MM.1S (cell line): ENCODE measurements around the gene LRRTM2.

ENCODE experiments used
- DNase-seq: peaks from one replicate; pipeline ENCODE4 v3.0.0-alpha.2; 2015
- H2AFZ ChIP-seq: fragments of 300-600 bp; sonication (generic); 2 replicates; pipeline ENCODE4 v1.6.0; 2016; ENCODE audit warnings: antibody characterized with exemption, low read length
- H3F3A ChIP-seq: fragments of 300-600 bp; sonication (generic); 2 replicates; pipeline ENCODE4 v1.6.1; 2016; ENCODE audit warnings: mild to moderate bottlenecking, antibody characterized with exemption, low read length, moderate library complexity, mixed read lengths; ENCODE audit not compliant: insufficient read depth
- H3K27ac ChIP-seq: fragments of 300-600 bp; sonication (generic); 2 replicates; pipeline ENCODE4 v1.5.1; 2016; ENCODE audit warnings: mild to moderate bottlenecking, low read length
- H3K27me3 ChIP-seq: fragments of 300-600 bp; sonication (generic); replicated peaks from 2 replicates; pipeline ENCODE4 v1.6.0; 2016; ENCODE audit warnings: low read length; ENCODE audit not compliant: insufficient read depth
- H3K36me3 ChIP-seq: fragments of 300-600 bp; sonication (generic); replicated peaks from 2 replicates; pipeline ENCODE4 v1.6.1; 2016; ENCODE audit warnings: mild to moderate bottlenecking, low read length, mixed read lengths; ENCODE audit not compliant: insufficient read depth
- H3K4me1 ChIP-seq: fragments of 300-600 bp; sonication (generic); 2 replicates; pipeline ENCODE4 v1.6.1; 2016; ENCODE audit warnings: low read length, mixed read lengths
- H3K4me2 ChIP-seq: fragments of 300-600 bp; sonication (generic); 2 replicates; pipeline ENCODE4 v1.6.0; 2016; ENCODE audit warnings: low read depth, low read length
- H3K4me3 ChIP-seq: fragments of 300-600 bp; sonication (generic); 2 replicates; pipeline ENCODE4 v1.5.1; 2016; ENCODE audit warnings: low read length, mixed read lengths
- H3K79me2 ChIP-seq: fragments of 300-600 bp; sonication (generic); 2 replicates; pipeline ENCODE4 v1.6.1; 2016; ENCODE audit warnings: mixed run types, low read length, mixed read lengths
- H3K9ac ChIP-seq: fragments of 300-600 bp; sonication (generic); 2 replicates; pipeline ENCODE4 v1.6.1; 2016; ENCODE audit warnings: low read length, mixed read lengths
- H3K9me2 ChIP-seq: fragments of 300-600 bp; sonication (generic); replicated peaks from 2 replicates; pipeline ENCODE4 v1.6.1; 2016; ENCODE audit warnings: mild to moderate bottlenecking, low read length, mixed read lengths; ENCODE audit not compliant: insufficient read depth
- H3K9me3 ChIP-seq: fragments of 300-600 bp; sonication (generic); replicated peaks from 2 replicates; pipeline ENCODE4 v1.6.1; 2016; ENCODE audit warnings: mild to moderate bottlenecking, low read length, mixed read lengths; ENCODE audit not compliant: insufficient read depth
- H4K20me1 ChIP-seq: fragments of 300-600 bp; sonication (generic); 2 replicates; pipeline ENCODE4 v1.6.1; 2016; ENCODE audit warnings: mild to moderate bottlenecking, low read length, moderate library complexity, mixed read lengths; ENCODE audit not compliant: insufficient read depth
- CTCF ChIP-seq: fragments of 300-600 bp; sonication (generic); IDR thresholded peaks from 2 replicates; pipeline ENCODE4 v1.5.1; 2016; ENCODE audit warnings: antibody characterized with exemption, low read length, mixed read lengths
- EZH2 ChIP-seq: fragments of 300-600 bp; sonication (generic); optimal IDR thresholded peaks from 2 replicates; pipeline ENCODE3; 2017; ENCODE audit warnings: low read depth, mild to moderate bottlenecking, antibody characterized with exemption, low read length, mixed read lengths
- EZH2phosphoT487 ChIP-seq: fragments of 300-600 bp; sonication (generic); IDR thresholded peaks from 2 replicates; pipeline ENCODE4 v1.6.1; 2018; ENCODE audit warnings: antibody characterized with exemption, low read length

The LRRTM2 gene

GRCh38 chr5:138844125-138844461 is 31.0 kb downstream of the LRRTM2 start:
- no peaks in the 10 kb centered on the region for H3K36me3 ChIP-seq
- H3K27me3 ChIP-seq = no peaks in the 10 kb centered on the region
- peaks cover 21% of the 10 kb centered on the region for H3K79me2 ChIP-seq
- H3F3A ChIP-seq = no peaks in the 10 kb centered on the region
- H3K4me3 ChIP-seq = no peak overlapping the region
- H2AFZ ChIP-seq = no peak overlapping the region
- no peaks in the 10 kb centered on the region for H4K20me1 ChIP-seq
- no peaks in the 10 kb centered on the region for H3K9me3 ChIP-seq
- H3K4me2 ChIP-seq = no peak overlapping the region
- H3K27ac ChIP-seq = no peak overlapping the region
- H3K4me1 ChIP-seq = peaks cover 13% of the 10 kb centered on the region; the same call in 1 of the 2 replicates
- no peak overlapping the region for H3K9ac ChIP-seq
- DNase-seq = no peak
- TF ChIP-seq EZH2 = no peak
- no peak for TF ChIP-seq CTCF
- no peak for TF ChIP-seq EZH2phosphoT487
- no peaks in the 10 kb centered on the region for H3K9me2 ChIP-seq

GRCh38 chr5:138843316-138844124 is 31.6 kb downstream of the LRRTM2 start:
- Histone ChIP-seq H3K4me1 (peaks cover 13% of the 10 kb centered on the region; the same call in 1 of the 2 replicates), H3K9me3 (no peaks in the 10 kb centered on the region), H3K79me2 (peaks cover 26% of the 10 kb centered on the region), H3K4me2 (no peak overlapping the region), H3K27ac (no peak overlapping the region), H3K9ac (no peak overlapping the region), H3K9me2 (no peaks in the 10 kb centered on the region), H3K36me3 (no peaks in the 10 kb centered on the region), H3F3A (no peaks in the 10 kb centered on the region), H4K20me1 (no peaks in the 10 kb centered on the region), H3K27me3 (no peaks in the 10 kb centered on the region), H2AFZ (no peak overlapping the region), H3K4me3 (no peak overlapping the region)
- DNase-seq = no peak
- no peak for TF ChIP-seq EZH2
- no peak for TF ChIP-seq EZH2phosphoT487
- no peak for TF ChIP-seq CTCF

- Histone ChIP-seq H2AFZ (no peak overlapping the region), H3K4me3 (no peak overlapping the region), H3F3A (no peaks in the 10 kb centered on the region), H3K27ac (no peak overlapping the region), H3K9me3 (no peaks in the 10 kb centered on the region), H3K4me2 (no peak overlapping the region), H3K79me2 (peaks cover 26% of the 10 kb centered on the region), H3K36me3 (no peaks in the 10 kb centered on the region), H4K20me1 (no peaks in the 10 kb centered on the region), H3K4me1 (peaks cover 13% of the 10 kb centered on the region; the same call in 1 of the 2 replicates), H3K27me3 (no peaks in the 10 kb centered on the region), H3K9me2 (no peaks in the 10 kb centered on the region), H3K9ac (no peak overlapping the region)
- DNase-seq = no peak
- TF ChIP-seq EZH2phosphoT487 (no peak), EZH2 (no peak), CTCF (no peak)
These were observed 33.6 kb downstream of the LRRTM2 start for GRCh38 chr5:138841531-138841930.
